Measurements from ENCODE around the gene XRCC5. TPM values are rescaled to one million over a fixed set of nuclear protein-coding genes. Genes with fewer than 3 reads are reported as not detected.

XRCC5 gene
- total RNA-seq, 1 experiment from 2014 or later: 424 TPM

- Histone ChIP-seq H4K20me1 (ENCODE audit: insufficient read depth) (no peaks in the 10 kb centered on the region), H3K9me3 (ENCODE audit: control insufficient read depth in 1 of 2, insufficient read depth in 1 of 2, low read depth in 1 of 2, low read length in 2 of 2) (no peaks in the 10 kb centered on the region), H3K79me2 (ENCODE audit: insufficient read depth, low read length) (no peaks in the 10 kb centered on the region), H2AFZ (ENCODE audit: low read depth, low read length, poor library complexity, severe bottlenecking) (no peak overlapping the region), H3K4me3 (replicated peaks in 1 of 2; ENCODE audit: low read depth in 1 of 2, low read length in 2 of 2) (no peak overlapping the region), H3K4me2 (ENCODE audit: low read length) (no peak overlapping the region), H3K9me2 (ENCODE audit: insufficient read depth) (no peaks in the 10 kb centered on the region), H3K9ac (ENCODE audit: low read length) (no peak overlapping the region), H3K27ac (ENCODE audit: low read depth, low read length) (no peak overlapping the region), H3K4me1 (ENCODE audit: control insufficient read depth in 1 of 2, insufficient read depth in 2 of 2, low read length in 2 of 2) (peaks cover 0 to 40% of the 10 kb centered on the region in 2 experiments; a peak in 2 of 4 replicates), H3K36me3 (ENCODE audit: control insufficient read depth in 1 of 2, insufficient read depth in 2 of 2, low read length in 2 of 2) (no peaks in the 10 kb centered on the region), H3K27me3 (ENCODE audit: insufficient read depth, low read length) (no peaks in the 10 kb centered on the region)
- RAD21 ChIA-PET (ENCODE audit: low non-redundant PET in 1 of 2, low total read pairs in 2 of 2, uncharacterized antibody in 2 of 2, unreplicated experiment in 2 of 2): no interaction called here
- POLR2A ChIA-PET: no interaction called here
- ATAC-seq (no peak), DNase-seq (ENCODE audit: low read depth, low spot score) (no peak)
- CTCF ChIA-PET: interaction anchor here (0.9 kb wide), 1 partner anchor 184 kb away, joined by 3 read pairs; no protein-coding TSS in a partner anchor
- no TSS peak for BruUV-seq (replicated peaks)
- intact Hi-C loops (cut with micrococcal nuclease): no loop called here
- TF ChIP-seq SIN3A (IDR thresholded peaks at IDR 0.05; ENCODE audit: low read depth) (no peak), ZFX (IDR thresholded peaks at IDR 0.05) (no peak), RAD21 (IDR thresholded peaks at IDR 0.05; ENCODE audit: low read depth) (no peak), ZNF274 (IDR thresholded peaks at IDR 0.05; ENCODE audit: low read depth, low read length) (no peak), SRF (IDR thresholded peaks at IDR 0.05; ENCODE audit: low read depth) (no peak), ELF1 (IDR thresholded peaks at IDR 0.05; ENCODE audit: borderline replicate concordance, low read depth) (no peak), EZH2 (IDR thresholded peaks at IDR 0.05) (no peak), REST (IDR thresholded peaks at IDR 0.05; ENCODE audit: low read depth) (no peak), CTCF (IDR thresholded peaks at IDR 0.05 in 2 of 3, conservative IDR thresholded peaks at IDR 0.05 in 1 of 3; ENCODE audit: borderline replicate concordance in 1 of 3, insufficient read depth in 1 of 3, low read depth in 2 of 3, low read length in 2 of 3) (no peak), FOSL1 (IDR thresholded peaks at IDR 0.05; ENCODE audit: low read depth) (no peak)
These were observed 111.8 kb downstream of the XRCC5 start for GRCh38 chr2:216220976-216221375.

All from HCT116 (cell line).